Astrocyte of the spinal cord (primary cell): ENCODE data around the gene CA6.
"Not testable (repeated sequence)": the region's sequence is repeated elsewhere in the genome, so short reads cannot be mapped to it uniquely, and the experiment has no call there.

ENCODE experiments used
- DNase-seq: peaks from one replicate; pipeline ENCODE4 v3.0.0; 2011; ENCODE audit warnings: low read depth, low spot score
- H3K4me3 ChIP-seq: 2 replicates; pipeline ENCODE4 v1.5.1; 2011; ENCODE audit warnings: low read depth, mild to moderate bottlenecking, low read length, moderate library complexity
- in situ Hi-C: cut with HindIII; loops from 2 replicates; pipeline ENCODE4 v1.10.0; 2017; ENCODE audit warnings: low sequenced_read_pairs
- TF ChIP-seq, protein P1 (sequence below): IDR thresholded peaks from 2 replicates; pipeline ENCODE4 v1.5.1; 2012; ENCODE audit warnings: low read depth, mild to moderate bottlenecking, low read length, inconsistent platforms

The CA6 gene

DNA sequence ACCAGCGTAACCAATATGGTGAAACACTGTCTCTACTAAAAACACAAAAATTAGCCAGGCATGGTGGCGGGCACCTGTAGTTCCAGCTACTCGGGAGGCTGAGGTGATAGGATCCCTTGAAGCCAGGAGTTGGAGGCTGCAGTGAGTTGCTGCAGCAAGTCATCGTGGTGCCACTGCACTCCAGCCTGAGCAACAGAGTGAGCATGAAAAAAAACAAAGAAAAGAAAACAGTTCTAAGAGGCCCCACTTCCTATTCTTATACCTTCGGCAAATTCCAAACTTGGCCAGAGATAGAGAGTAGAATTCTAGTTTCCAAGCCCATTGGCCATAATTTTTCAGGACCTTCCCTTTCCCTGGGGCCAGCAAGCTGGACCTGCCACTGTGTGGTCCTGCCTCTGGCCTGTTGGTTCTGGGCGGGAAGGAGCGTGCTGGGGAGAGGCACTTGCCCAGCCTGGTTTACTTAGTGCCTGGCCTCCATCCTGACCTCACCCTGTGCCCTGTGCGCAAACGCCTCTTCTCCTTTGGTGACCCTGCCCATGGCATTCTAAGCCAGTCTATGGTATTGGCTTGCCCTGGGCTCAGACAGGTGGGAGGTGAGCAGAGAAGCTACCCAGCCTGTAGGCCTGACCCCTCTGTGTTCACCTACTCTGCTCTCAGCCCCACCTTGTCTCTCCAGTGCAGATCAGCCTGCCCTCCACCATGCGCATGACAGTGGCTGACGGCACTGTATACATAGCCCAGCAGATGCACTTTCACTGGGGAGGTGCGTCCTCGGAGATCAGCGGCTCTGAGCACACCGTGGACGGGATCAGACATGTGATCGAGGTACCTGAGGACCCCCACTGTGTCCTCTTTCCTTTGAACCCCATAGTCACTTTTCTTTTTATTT is 11.0 kb downstream of the CA6 start:
- no peak for DNase-seq
- in situ Hi-C loops: no loop called here
- TF ChIP-seq, protein P1, sequence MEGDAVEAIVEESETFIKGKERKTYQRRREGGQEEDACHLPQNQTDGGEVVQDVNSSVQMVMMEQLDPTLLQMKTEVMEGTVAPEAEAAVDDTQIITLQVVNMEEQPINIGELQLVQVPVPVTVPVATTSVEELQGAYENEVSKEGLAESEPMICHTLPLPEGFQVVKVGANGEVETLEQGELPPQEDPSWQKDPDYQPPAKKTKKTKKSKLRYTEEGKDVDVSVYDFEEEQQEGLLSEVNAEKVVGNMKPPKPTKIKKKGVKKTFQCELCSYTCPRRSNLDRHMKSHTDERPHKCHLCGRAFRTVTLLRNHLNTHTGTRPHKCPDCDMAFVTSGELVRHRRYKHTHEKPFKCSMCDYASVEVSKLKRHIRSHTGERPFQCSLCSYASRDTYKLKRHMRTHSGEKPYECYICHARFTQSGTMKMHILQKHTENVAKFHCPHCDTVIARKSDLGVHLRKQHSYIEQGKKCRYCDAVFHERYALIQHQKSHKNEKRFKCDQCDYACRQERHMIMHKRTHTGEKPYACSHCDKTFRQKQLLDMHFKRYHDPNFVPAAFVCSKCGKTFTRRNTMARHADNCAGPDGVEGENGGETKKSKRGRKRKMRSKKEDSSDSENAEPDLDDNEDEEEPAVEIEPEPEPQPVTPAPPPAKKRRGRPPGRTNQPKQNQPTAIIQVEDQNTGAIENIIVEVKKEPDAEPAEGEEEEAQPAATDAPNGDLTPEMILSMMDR: no peak
- no peak overlapping the region for H3K4me3 ChIP-seq

DNA sequence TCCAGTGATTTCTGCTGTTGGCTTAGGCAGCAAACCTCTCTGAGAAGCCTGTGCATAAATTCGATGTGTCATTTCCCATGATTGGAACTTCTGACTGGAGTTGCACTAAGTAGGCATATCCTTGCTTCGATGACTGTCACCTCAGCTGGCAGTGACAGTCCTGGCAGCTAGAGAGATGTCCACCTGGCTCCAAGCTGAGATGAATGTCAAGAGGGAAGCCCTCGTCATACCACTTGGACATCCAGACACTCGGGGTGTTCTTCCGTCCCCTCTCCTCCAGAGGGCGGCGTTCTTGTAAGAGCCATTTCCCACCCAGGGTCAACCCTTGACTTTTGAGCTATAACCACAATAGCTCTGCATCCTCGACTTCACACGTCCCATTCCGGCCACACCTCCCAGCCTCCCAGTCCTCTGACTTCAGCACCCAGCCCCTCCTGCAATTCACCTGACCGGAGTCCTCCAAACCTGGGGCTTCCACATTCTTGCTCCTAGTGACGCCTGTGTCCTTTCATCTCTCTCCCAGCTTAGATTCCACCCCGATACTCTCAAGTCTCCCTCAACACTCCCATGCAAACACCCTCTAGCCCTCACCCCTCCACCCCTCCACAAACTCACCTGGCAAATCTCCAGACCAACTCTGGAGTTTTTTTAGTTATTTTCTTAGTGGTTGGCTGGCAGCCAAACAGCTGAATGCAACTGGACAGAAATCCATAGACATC is 17.3 kb downstream of the CA6 start:
- no peak overlapping the region for H3K4me3 ChIP-seq
- in situ Hi-C loops: no loop called here
- TF ChIP-seq, protein P1: peak; percentile 42
- DNase-seq: no peak

DNA sequence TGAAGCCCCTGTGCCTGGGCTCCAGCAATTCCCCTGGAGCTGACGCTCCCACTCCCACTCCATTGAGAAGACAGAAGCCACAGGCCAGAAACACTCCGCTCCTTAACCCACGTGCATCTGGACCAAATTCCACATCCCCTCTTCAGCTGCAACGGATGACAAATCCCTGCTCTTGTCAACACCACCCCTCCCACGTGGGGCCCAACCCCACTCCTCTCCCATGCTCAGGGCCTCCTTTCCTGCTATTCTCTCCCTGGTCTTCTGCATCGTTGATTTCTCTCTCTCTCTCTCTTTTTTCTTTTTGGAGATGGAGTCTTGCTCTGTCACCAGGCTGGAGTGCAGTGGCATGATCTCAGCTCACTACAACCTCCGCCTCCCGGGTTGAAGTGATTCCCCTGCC is 18.3 kb downstream of the CA6 start:
- TF ChIP-seq, protein P1: no peak
- no peak for DNase-seq
- H3K4me3 ChIP-seq: no peak overlapping the region
- in situ Hi-C loops: no loop called here

DNA sequence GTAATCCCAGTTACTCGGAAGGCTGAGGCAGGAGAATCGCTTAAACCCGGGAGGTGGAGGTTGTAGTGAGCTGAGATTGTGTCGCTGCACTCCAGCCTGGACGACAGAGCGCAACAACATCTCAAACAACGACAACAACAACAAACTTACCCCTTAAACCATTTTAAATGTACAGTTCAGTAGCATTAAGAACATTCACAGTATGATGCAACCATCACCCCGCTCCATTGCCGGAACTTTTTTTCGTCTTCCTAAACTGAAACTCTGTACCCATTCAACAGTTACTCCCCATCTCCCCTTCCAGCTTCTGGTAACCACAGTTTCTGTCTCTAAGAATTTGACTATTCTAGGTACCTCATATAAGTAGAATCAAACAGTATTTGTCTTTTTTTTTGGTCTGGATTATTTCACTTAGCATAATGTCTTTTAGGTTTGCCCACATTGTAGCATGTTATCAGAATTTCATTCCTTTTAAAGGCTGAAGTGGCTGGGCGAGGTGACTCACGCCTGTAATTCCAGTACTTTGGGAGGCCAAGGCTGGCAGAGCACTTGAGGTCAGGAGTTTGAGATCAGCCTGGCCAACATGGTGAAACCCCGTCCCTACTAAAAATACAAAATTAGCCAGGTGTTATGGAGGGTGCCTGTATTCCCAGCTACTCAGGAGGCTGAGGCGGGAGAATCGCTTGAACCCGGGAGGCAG is 19.6 kb downstream of the CA6 start:
- DNase-seq: no peak
- TF ChIP-seq, protein P1: no peak
- H3K4me3 ChIP-seq: no peak overlapping the region
- in situ Hi-C loops: no loop called here

DNA sequence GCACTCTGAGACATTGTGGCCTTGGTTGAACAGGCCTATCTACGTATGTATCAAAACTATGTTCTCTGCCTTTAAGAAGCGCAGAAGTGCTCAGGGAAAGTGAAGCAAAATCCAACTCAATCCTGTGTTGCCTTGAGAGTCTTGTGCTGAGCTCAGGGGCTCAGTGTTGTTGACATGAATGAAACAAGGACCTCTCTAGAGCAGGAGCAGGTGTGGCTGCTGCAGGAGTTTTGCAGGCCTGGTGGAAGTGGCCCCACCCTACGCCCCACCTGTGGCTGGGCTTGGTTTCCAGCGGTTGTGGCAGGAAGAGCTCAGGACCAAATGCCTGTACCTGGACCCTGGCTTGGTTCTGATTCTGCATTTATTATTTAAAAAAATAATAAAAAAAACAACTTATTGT is 20.9 kb downstream of the CA6 start:
- no peak for DNase-seq
- in situ Hi-C loops: no loop called here
- TF ChIP-seq, protein P1: no peak
- H3K4me3 ChIP-seq: no peak overlapping the region

DNA sequence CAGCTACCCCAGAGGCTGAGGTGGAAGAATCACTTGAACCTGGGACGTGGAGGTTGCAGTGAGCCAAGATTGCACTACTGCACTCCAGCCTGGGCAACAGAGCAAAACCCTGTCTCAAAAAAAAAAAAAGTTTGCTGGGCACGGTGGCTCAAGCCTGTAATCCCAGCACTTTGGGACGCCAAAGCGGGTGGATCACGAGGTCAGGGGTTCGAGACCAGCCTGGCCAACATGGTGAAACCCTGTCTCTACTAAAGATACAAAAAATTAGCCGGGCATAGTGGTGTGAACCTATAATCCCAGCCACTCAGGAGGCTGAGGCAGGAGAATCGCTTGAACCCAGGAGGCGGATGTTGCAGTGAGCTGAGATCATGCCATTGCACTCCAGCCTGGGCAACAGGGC is 23.2 kb downstream of the CA6 start:
- DNase-seq, in situ Hi-C loops, H3K4me3 ChIP-seq: not testable (repeated sequence)

DNA sequence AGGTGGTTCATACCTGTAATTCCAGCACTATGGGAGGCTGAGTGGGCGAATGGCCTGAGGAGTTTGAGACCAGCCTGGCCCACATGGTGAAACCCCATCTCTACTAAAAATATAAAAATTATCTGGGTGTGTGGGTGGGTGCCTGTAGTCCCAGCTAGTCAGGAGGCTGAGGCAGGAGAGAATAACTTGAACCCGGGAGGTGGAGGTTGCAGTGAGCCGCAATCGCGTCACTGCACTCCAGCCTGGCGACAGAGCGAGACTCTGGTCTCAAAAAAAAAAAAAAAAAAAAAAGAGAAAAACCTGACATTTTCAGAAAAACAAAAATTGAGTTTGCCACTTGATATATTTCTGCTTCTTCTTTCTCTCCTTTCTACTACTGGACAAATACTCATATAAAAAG is 24.3 kb downstream of the CA6 start:
- in situ Hi-C loops: no loop called here
- H3K4me3 ChIP-seq: no peak overlapping the region
- TF ChIP-seq, protein P1: no peak
- no peak for DNase-seq
